Activated CD8-positive, alpha-beta T cell treated with anti-CD3 and anti-CD28 coated beads for 36 hours (primary cell): ENCODE data around the gene MICAL2. TPM values are rescaled to one million over a fixed set of nuclear protein-coding genes. Genes with fewer than 3 reads are reported as not detected.
A peak's percentile ranks its signal among the peaks of the same experiment; 100 is the strongest.

ENCODE experiments used
- ATAC-seq: fragments of 200-7000 bp; cut with Tn5 transposase; one replicate; pipeline ENCODE4 v1.10.0; 2021; ENCODE audit warnings: mild to moderate bottlenecking, moderate library complexity
- CTCF ChIA-PET: fragments of 350-600 bp; sonication (Branson Sonifier 250); formaldehyde crosslinking; loops from one replicate; lab custom pipeline; 2021; ENCODE audit warnings: antibody characterized with exemption; lab: Charles Lee
- POLR2A ChIA-PET: fragments of 350-600 bp; sonication (Branson Sonifier 250); formaldehyde crosslinking; loops from one replicate; lab custom pipeline; 2021; ENCODE audit warnings: antibody characterized with exemption; lab: Charles Lee
- DNase-seq: peaks from one replicate; pipeline ENCODE4 v3.0.0-alpha.2; 2020
- H3K27ac Mint-ChIP-seq: one replicate; pipeline ENCODE4 v1.8.0; 2021; ENCODE audit warnings: mild to moderate bottlenecking, mixed read lengths
- H3K27me3 Mint-ChIP-seq: one replicate; pipeline ENCODE4 v1.8.0; 2021; ENCODE audit warnings: mixed read lengths
- H3K36me3 Mint-ChIP-seq: one replicate; pipeline ENCODE4 v1.8.0; 2021; ENCODE audit warnings: low read depth, mixed read lengths
- H3K4me1 Mint-ChIP-seq: one replicate; pipeline ENCODE4 v1.8.0; 2021; ENCODE audit warnings: low read depth, mixed read lengths
- H3K4me3 Mint-ChIP-seq: one replicate; pipeline ENCODE4 v1.8.0; 2021; ENCODE audit warnings: mild to moderate bottlenecking, moderate library complexity, mixed read lengths
- H3K9me3 Mint-ChIP-seq: one replicate; pipeline ENCODE4 v1.8.0; 2021; ENCODE audit warnings: mixed read lengths
- CTCF ChIP-seq: fragments of 200-600 bp; IDR thresholded peaks from one replicate; pipeline ENCODE4 v1.8.0; 2022; ENCODE audit warnings: antibody characterized with exemption, mild to moderate bottlenecking
- intact Hi-C: fragments of 100-400 bp; cut with micrococcal nuclease; formaldehyde crosslinking; loops from one replicate; pipeline ENCODE4 v1.10.0; 2022
- total RNA-seq, 2 experiments: library from RNA; stranded (reverse); gene quantifications; one replicate each; pipeline ENCODE4 v1.2.3, GENCODE V29; 2021

MICAL2 gene
- total RNA-seq, 2 experiments from 2014 or later = 99.8 to 105 TPM

GRCh38 chr11:12106101-12106500, 4.3 kb upstream of the MICAL2 start:
- H3K27ac Mint-ChIP-seq = no peak overlapping the region
- no peak for TF ChIP-seq CTCF
- POLR2A ChIA-PET = interaction anchor here (0.7 to 1.1 kb wide), 2 partner anchors 21 to 140 kb away, joined by 3 read pairs; no protein-coding TSS in a partner anchor
- no peak overlapping the region for H3K4me3 Mint-ChIP-seq
- DNase-seq = no peak
- no peaks in the 10 kb centered on the region for H3K27me3 Mint-ChIP-seq
- H3K4me1 Mint-ChIP-seq = peaks cover 18% of the 10 kb centered on the region
- ATAC-seq = no peak
- no peaks in the 10 kb centered on the region for H3K9me3 Mint-ChIP-seq
- intact Hi-C loops = no loop called here
- CTCF ChIA-PET = no interaction called here
- H3K36me3 Mint-ChIP-seq = no peaks in the 10 kb centered on the region

GRCh38 chr11:12106501-12106900, 3.9 kb upstream of the MICAL2 start:
- ATAC-seq (no peak), DNase-seq (no peak)
- H3K27ac Mint-ChIP-seq = no peak overlapping the region
- intact Hi-C loops = no loop called here
- no peaks in the 10 kb centered on the region for H3K27me3 Mint-ChIP-seq
- no peak for TF ChIP-seq CTCF
- H3K4me3 Mint-ChIP-seq = no peak overlapping the region
- no peaks in the 10 kb centered on the region for H3K36me3 Mint-ChIP-seq
- ChIA-PET CTCF (no interaction called here), POLR2A (interaction anchor here (0.7 to 1.1 kb wide), 2 partner anchors 20 to 140 kb away, joined by 3 read pairs; no protein-coding TSS in a partner anchor)
- H3K4me1 Mint-ChIP-seq = peaks cover 18% of the 10 kb centered on the region
- no peaks in the 10 kb centered on the region for H3K9me3 Mint-ChIP-seq

GRCh38 chr11:12108875-12109453, 1.4 kb upstream of the MICAL2 start:
- intact Hi-C loops = no loop called here
- no peak for TF ChIP-seq CTCF
- ATAC-seq (no peak), DNase-seq (no peak)
- Mint-ChIP-seq H3K9me3 (no peaks in the 10 kb centered on the region), H3K4me1 (peaks cover 31% of the 10 kb centered on the region), H3K4me3 (peak overlapping the region; percentile 78), H3K27ac (peak overlapping the region; percentile 94), H3K36me3 (no peaks in the 10 kb centered on the region), H3K27me3 (no peaks in the 10 kb centered on the region)
- CTCF ChIA-PET = interaction anchor here (0.7 to 2.4 kb wide), 8 partner anchors 9 to 173 kb away, joined by 3 to 16 read pairs (median 3); no protein-coding TSS in a partner anchor
- POLR2A ChIA-PET = interaction anchor here (1.0 to 2.5 kb wide), 7 partner anchors 9 to 115 kb away, joined by 3 to 10 read pairs (median 5); no protein-coding TSS in a partner anchor

GRCh38 chr11:12109591-12110196, 696 bp upstream of the MICAL2 start:
- CTCF ChIA-PET = interaction anchor here (0.7 to 2.4 kb wide), 7 partner anchors 10 to 127 kb away, joined by 3 to 16 read pairs (median 3); no protein-coding TSS in a partner anchor
- TF ChIP-seq CTCF = no peak
- POLR2A ChIA-PET = interaction anchor here (1.0 to 2.5 kb wide), 11 partner anchors 10 to 126 kb away, joined by 3 to 10 read pairs (median 4); no protein-coding TSS in a partner anchor
- ATAC-seq = peak; percentile 59
- peak; percentile 72 for DNase-seq
- peak overlapping the region; percentile 78 for H3K4me3 Mint-ChIP-seq
- H3K36me3 Mint-ChIP-seq = no peaks in the 10 kb centered on the region
- intact Hi-C loops = no loop called here
- H3K27me3 Mint-ChIP-seq = no peaks in the 10 kb centered on the region
- H3K9me3 Mint-ChIP-seq = no peaks in the 10 kb centered on the region
- peak overlapping the region; percentile 94 for H3K27ac Mint-ChIP-seq
- H3K4me1 Mint-ChIP-seq = peaks cover 31% of the 10 kb centered on the region
